Prostate gland (tissue), 2 donors: ENCODE data around the gene GNA12. TPM values are rescaled to one million over a fixed set of nuclear protein-coding genes. Genes with fewer than 3 reads are reported as not detected.

Source experiments
- DNase-seq: peaks from one replicate; pipeline ENCODE4 v3.0.0-alpha.2; 2019; ENCODE audit warnings: low spot score
- H3K27ac ChIP-seq, 2 donors: fragments of 200-600 bp; sonication (generic); 2 replicates each; pipeline ENCODE4 v1.5.1; 2017 to 2019
- H3K27me3 ChIP-seq: fragments of 200-600 bp; sonication (generic); replicated peaks from 2 replicates; pipeline ENCODE4 v1.5.1; 2019; ENCODE audit not compliant: insufficient read depth
- H3K36me3 ChIP-seq, 2 donors: fragments of 200-600 bp; sonication (generic); 1 replicate in 1 of 2; 2 replicates in 1 of 2; pipeline versions ENCODE4 v1.5.1 to v1.8.1; 2017 to 2019
- H3K4me1 ChIP-seq: fragments of 200-600 bp; sonication (generic); replicated peaks from 2 replicates; pipeline ENCODE4 v1.5.1; 2019
- H3K4me3 ChIP-seq, 2 donors: fragments of 200-600 bp; sonication (generic); 2 replicates each; pipeline ENCODE4 v1.5.1; 2017 to 2019
- H3K9me3 ChIP-seq: fragments of 200-600 bp; sonication (generic); 2 replicates; pipeline ENCODE4 v1.5.1; 2017
- POLR2A ChIP-seq: fragments of 450-650 bp; IDR thresholded peaks from one replicate; pipeline ENCODE4 v1.6.1; 2016; ENCODE audit warnings: antibody characterized with exemption, mild to moderate bottlenecking
- POLR2AphosphoS5 ChIP-seq: sonication (generic); formaldehyde crosslinking; IDR thresholded peaks from one replicate; pipeline ENCODE4 v1.6.1; 2017; ENCODE audit warnings: antibody characterized with exemption
- WGBS: methylation state at CpG from one replicate; pipeline ENCODE4 v1.1.5; 2018; 5-methylcytosine and 5-hydroxymethylcytosine counted together
- intact Hi-C: fragments of 100-400 bp; cut with DNase I; formaldehyde crosslinking; loops from one replicate; pipeline ENCODE4 v1.14.2; 2022
- total RNA-seq, 2 donors: library from RNA; depleted of rRNA; stranded (reverse); fragments of >200 nt; gene quantifications; one replicate each; pipeline ENCODE4 v1.1.0, GENCODE V29; 2016
- TF ChIP-seq, protein P1 (sequence below), 4 experiments: fragments of 200-600 bp in 2 of 4; fragments of 450-650 bp in 2 of 4; sonication (generic) in 2 of 4; IDR thresholded peaks; 1 replicate in 3 of 4; 2 replicates in 1 of 4; pipeline ENCODE4 v1.5.1; 2016 to 2019; ENCODE audit warnings: antibody characterized with exemption in 4 of 4, mild to moderate bottlenecking in 2 of 4, moderate library complexity in 2 of 4

The GNA12 gene
- total RNA-seq, 2 donors from 2014 or later = 22.6 to 102 TPM

DNA sequence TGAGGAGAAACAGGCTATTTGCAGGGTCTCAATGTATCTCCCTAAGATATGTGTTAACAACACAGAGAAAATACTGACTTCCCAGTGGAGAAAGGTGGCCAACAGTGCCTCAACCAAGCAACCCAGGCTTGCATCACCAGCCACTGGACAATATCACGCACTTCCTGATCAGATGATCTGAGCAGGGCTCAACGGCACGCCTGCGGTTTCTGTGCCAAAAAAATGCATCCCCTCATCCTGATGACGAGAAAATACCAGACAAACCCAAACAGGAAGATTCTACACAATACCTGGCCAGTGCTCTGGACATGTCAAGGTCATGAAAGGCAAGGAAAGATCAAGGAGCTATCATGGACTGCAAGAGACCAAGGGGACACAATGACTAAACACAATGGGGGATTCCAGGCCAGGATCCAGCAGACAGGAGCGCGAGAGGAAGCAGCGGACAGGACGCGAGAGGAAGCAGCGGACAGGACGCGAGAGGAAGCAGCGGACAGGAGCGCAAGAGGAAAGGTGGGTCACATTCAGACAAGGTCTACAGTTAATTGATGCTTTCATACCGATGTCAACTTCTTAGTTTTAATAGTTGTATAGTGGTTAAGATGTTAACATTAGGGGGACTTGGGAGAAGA lies 51.1 kb downstream of the GNA12 start:
- no peaks in the 10 kb centered on the region for H3K4me1 ChIP-seq
- H3K27ac ChIP-seq = no peak overlapping the region
- no peaks in the 10 kb centered on the region for H3K9me3 ChIP-seq
- H3K27me3 ChIP-seq = no peaks in the 10 kb centered on the region
- intact Hi-C loops = no loop called here
- DNase-seq = no peak
- H3K36me3 ChIP-seq = no peaks in the 10 kb centered on the region
- H3K4me3 ChIP-seq = no peak overlapping the region
- 84% methylated on average over 16 of the region's 16 CpGs for WGBS
- no peak for TF ChIP-seq POLR2AphosphoS5

DNA sequence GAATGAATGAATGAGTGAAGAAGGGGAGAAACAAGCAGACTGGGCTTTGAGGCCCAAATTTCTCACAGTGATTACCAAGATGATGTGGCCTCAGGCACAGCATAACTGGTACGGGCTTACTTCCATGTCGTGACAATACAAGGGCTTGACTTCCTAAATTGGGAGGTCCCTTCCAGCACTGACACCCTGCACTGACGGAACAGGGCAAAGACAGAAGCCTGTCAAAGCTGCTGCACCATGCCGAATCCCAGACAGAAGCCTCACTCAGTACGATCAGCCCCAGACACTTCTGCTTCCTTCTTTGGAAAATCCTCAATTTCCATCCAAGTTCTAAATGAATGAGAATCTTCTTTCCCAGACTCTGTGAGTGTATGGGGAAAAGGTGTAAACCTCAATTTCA lies 51.9 kb downstream of the GNA12 start:
- Histone ChIP-seq H3K27me3 (no peaks in the 10 kb centered on the region), H3K4me3 (no peak overlapping the region), H3K36me3 (no peaks in the 10 kb centered on the region), H3K4me1 (no peaks in the 10 kb centered on the region), H3K27ac (no peak overlapping the region), H3K9me3 (no peaks in the 10 kb centered on the region)
- TF ChIP-seq, protein P1, sequence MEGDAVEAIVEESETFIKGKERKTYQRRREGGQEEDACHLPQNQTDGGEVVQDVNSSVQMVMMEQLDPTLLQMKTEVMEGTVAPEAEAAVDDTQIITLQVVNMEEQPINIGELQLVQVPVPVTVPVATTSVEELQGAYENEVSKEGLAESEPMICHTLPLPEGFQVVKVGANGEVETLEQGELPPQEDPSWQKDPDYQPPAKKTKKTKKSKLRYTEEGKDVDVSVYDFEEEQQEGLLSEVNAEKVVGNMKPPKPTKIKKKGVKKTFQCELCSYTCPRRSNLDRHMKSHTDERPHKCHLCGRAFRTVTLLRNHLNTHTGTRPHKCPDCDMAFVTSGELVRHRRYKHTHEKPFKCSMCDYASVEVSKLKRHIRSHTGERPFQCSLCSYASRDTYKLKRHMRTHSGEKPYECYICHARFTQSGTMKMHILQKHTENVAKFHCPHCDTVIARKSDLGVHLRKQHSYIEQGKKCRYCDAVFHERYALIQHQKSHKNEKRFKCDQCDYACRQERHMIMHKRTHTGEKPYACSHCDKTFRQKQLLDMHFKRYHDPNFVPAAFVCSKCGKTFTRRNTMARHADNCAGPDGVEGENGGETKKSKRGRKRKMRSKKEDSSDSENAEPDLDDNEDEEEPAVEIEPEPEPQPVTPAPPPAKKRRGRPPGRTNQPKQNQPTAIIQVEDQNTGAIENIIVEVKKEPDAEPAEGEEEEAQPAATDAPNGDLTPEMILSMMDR (IDR thresholded peaks at IDR 0.05) = no peak
- TF ChIP-seq POLR2AphosphoS5 (no peak), POLR2A (no peak)
- 94% methylated on average over 5 of the region's 5 CpGs for WGBS
- intact Hi-C loops = no loop called here
- DNase-seq = no peak

DNA sequence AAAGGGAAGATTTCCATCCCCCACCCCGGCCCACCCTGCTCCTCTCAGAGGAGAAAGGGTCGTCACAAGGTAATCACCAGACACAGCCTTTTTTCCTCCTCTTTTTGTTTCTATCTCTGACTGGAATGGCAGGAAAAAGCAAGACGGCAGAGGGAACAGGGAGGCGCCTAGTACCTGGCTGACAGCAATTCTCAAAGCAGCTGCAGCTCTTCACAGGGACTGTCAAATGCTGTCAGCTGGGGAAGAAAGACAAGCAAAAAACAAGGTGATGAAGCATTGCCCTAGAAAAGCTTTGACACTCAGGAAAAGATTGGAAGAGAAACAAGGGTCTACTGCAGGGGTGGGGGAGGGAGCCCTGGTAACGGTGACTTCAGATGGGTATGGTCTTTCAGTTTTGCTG lies 52.7 kb downstream of the GNA12 start:
- intact Hi-C loops = no loop called here
- 84% methylated on average over 5 of the region's 5 CpGs for WGBS

DNA sequence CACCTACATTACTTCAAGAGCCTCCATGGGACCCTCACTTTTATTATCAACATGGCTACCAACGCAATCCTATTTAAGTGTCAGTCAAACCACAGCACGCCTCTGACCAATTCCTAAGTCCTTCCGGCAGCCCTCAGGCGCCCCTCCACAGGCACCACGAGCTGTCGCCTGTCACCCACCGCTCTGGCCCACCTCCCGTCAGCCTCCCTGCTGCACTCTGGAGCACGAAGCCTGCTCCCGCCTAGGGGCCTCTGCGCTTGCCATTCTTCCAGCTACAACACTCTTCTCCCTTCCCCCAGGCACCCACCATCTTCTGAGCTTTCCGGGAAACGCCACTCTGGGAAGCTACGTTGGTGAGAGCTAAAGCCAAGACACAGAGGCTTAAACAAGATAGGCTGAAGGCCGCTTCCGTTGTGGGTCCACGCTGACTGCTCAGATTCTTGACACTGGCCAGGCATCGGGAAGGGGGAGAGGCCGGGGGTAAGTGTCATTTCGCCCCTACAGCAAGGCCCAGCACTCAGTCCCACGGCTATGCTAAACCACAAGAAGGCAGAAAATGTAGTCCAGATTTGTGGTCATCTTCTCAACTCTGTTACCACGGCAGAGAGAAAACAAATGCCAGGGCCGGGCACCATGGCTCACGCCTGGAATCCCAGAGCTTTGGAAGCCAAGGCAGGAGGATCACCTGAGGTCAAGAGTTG lies 56.7 kb downstream of the GNA12 start:
- WGBS = 94% methylated on average over 24 of the region's 24 CpGs
- Histone ChIP-seq H3K4me1 (no peaks in the 10 kb centered on the region), H3K4me3 (no peak overlapping the region), H3K36me3 (no peaks in the 10 kb centered on the region), H3K27ac (no peak overlapping the region), H3K9me3 (no peaks in the 10 kb centered on the region), H3K27me3 (no peaks in the 10 kb centered on the region)
- intact Hi-C loops = no loop called here
- TF ChIP-seq, protein P1 (IDR thresholded peaks at IDR 0.05) = no peak
- TF ChIP-seq POLR2AphosphoS5 = no peak
- TF ChIP-seq POLR2A = no peak
- DNase-seq = no peak

More for the DNA sequence above, 52.7 kb downstream of the GNA12 start:
- DNase-seq = no peak
- no peaks in the 10 kb centered on the region for H3K27me3 ChIP-seq
- H3K4me1 ChIP-seq = no peaks in the 10 kb centered on the region
- no peaks in the 10 kb centered on the region for H3K36me3 ChIP-seq
- no peak overlapping the region for H3K27ac ChIP-seq
- no peaks in the 10 kb centered on the region for H3K9me3 ChIP-seq
- TF ChIP-seq, protein P1 (IDR thresholded peaks at IDR 0.05) = no peak
- TF ChIP-seq POLR2A (no peak), POLR2AphosphoS5 (no peak)
- no peak overlapping the region for H3K4me3 ChIP-seq

DNA sequence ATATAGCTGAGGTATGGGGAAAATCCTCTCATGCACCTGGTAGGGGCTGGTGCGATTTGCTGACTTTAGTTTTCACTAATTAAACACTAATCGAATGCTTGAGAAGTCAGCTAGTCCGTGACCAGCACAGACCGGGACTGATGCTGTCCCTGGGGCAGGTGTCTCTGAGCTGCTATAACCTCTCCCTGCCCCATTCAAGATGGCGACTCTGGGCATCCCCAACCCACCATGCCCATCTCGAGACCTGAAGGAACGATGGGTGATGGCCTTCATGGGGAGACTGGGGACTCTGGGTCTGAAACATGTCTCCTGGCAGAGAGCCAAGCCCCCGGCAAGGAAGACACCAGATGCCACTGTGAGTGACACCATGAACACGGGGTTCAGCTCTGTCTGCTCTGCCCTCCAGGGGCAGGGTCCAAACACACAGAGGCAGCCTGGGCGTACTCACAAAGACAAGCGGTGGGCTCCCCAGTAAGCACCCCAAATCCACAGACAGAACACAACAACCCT lies 57.4 kb downstream of the GNA12 start:
- TF ChIP-seq POLR2A = no peak
- no peak for TF ChIP-seq POLR2AphosphoS5
- TF ChIP-seq, protein P1 (IDR thresholded peaks at IDR 0.05) = no peak
- no peaks in the 10 kb centered on the region for H3K4me1 ChIP-seq
- no peak overlapping the region for H3K4me3 ChIP-seq
- H3K27ac ChIP-seq = no peak overlapping the region
- intact Hi-C loops = no loop called here
- DNase-seq = no peak
- WGBS = 93% methylated on average over 11 of the region's 11 CpGs
- H3K27me3 ChIP-seq = no peaks in the 10 kb centered on the region
- no peaks in the 10 kb centered on the region for H3K36me3 ChIP-seq
- H3K9me3 ChIP-seq = no peaks in the 10 kb centered on the region
